ENCODE data around the gene ALOXE3. TPM values are rescaled to one million over a fixed set of nuclear protein-coding genes. Genes with fewer than 3 reads are reported as not detected.
"Not testable (repeated sequence)": the region's sequence is repeated elsewhere in the genome, so short reads cannot be mapped to it uniquely, and the experiment has no call there.

Gene ALOXE3
- polyA plus RNA-seq, 2 donors, result 0.43 to 1.7 TPM

- Histone ChIP-seq H3K27ac (ENCODE audit: low read depth in 2 of 2, low read length in 1 of 2) (peak within 1 kb of the TSS in 1 of 2 donors; percentile 40), H3K36me3 (ENCODE audit: control insufficient read depth in 2 of 2, insufficient read depth in 2 of 2, low read length in 1 of 2) (no peaks in the 10 kb centered on the region), H3K27me3 (ENCODE audit: control insufficient read depth in 1 of 2, insufficient read depth in 2 of 2, low read length in 2 of 2) (no peaks in the 10 kb centered on the region), H3K4me1 (ENCODE audit: control insufficient read depth in 2 of 2, insufficient read depth in 2 of 2, low read length in 1 of 2) (peaks cover 0 to 6% of the 10 kb centered on the region in 2 donors), H3K9me3 (ENCODE audit: control insufficient read depth in 2 of 2, insufficient read depth in 1 of 2, low read depth in 1 of 2, low read length in 1 of 2) (no peaks in the 10 kb centered on the region), H3K4me3 (ENCODE audit: low read depth in 1 of 2, low read length in 2 of 2) (no peak within 1 kb of the TSS)
- 49 to 70% methylated on average over 13 to 20 of the region's 20 CpGs for WGBS, 2 donors
These were observed 31.0 kb downstream of the ALOXE3 start, which contains the start of gene ALOX12B for GRCh38 chr17:8087075-8087951. ALOX12B (minus strand) TSS chr17:8087716; CDS start chr17:8087442, 274 bp downstream.

- no peaks in the 10 kb centered on the region for H3K9me3 ChIP-seq (ENCODE audit: control insufficient read depth in 2 of 2, insufficient read depth in 1 of 2, low read depth in 1 of 2, low read length in 1 of 2)
- H3K36me3 ChIP-seq (ENCODE audit: control insufficient read depth in 2 of 2, insufficient read depth in 2 of 2, low read length in 1 of 2), result no peaks in the 10 kb centered on the region
- no peaks in the 10 kb centered on the region for H3K27me3 ChIP-seq (ENCODE audit: control insufficient read depth in 1 of 2, insufficient read depth in 2 of 2, low read length in 2 of 2)
- H3K4me1 ChIP-seq (ENCODE audit: control insufficient read depth in 2 of 2, insufficient read depth in 2 of 2, low read length in 1 of 2), result peaks cover 4 to 6% of the 10 kb centered on the region in 2 donors
- WGBS, 2 donors, result 76 to 80% methylated on average over 6 of the region's 6 CpGs
- H3K27ac ChIP-seq (ENCODE audit: low read depth in 2 of 2, low read length in 1 of 2), result peak overlapping the region in 1 of 2 donors; percentile 35
- H3K4me3 ChIP-seq (ENCODE audit: low read depth in 1 of 2, low read length in 2 of 2), result no peak overlapping the region
These were observed 34.1 kb downstream of the ALOXE3 start for GRCh38 chr17:8084250-8084649.

DNA sequence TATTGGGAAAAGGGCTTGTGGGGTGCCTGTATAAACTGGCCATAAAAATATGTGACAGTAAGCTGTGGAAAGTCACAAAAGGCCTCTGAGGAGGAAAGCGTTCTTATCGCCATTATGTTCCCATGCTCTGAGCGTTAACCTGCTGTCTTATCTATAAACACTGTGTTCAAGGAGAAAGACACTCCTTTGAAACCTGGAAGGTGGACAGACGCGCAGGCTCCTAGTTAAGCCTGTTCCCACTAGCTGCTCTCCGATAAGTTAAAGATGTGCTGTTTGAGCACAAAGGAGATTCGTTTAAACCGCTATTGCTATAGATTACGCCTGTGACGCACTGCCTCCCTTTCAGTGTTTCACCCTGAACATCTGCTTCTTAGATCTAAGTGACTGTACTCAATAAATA, 36.0 kb downstream of the ALOXE3 start:
- WGBS, 2 donors, result 81 to 86% methylated on average over 10 of the region's 10 CpGs
- no peaks in the 10 kb centered on the region for H3K9me3 ChIP-seq (ENCODE audit: control insufficient read depth in 2 of 2, insufficient read depth in 1 of 2, low read depth in 1 of 2, low read length in 1 of 2)
- H3K27me3 ChIP-seq (ENCODE audit: control insufficient read depth in 1 of 2, insufficient read depth in 2 of 2, low read length in 2 of 2), result no peaks in the 10 kb centered on the region
- H3K4me3 ChIP-seq (ENCODE audit: low read depth in 1 of 2, low read length in 2 of 2), result no peak overlapping the region
- no peaks in the 10 kb centered on the region for H3K36me3 ChIP-seq (ENCODE audit: control insufficient read depth in 2 of 2, insufficient read depth in 2 of 2, low read length in 1 of 2)
- H3K27ac ChIP-seq (ENCODE audit: low read depth in 2 of 2, low read length in 1 of 2), result no peak overlapping the region
- peaks cover under 1 to 5% of the 10 kb centered on the region in 2 donors for H3K4me1 ChIP-seq (ENCODE audit: control insufficient read depth in 2 of 2, insufficient read depth in 2 of 2, low read length in 1 of 2)

GRCh38 chr17:8081876-8082275, 36.4 kb downstream of the ALOXE3 start:
- H3K4me3 ChIP-seq (ENCODE audit: low read depth in 1 of 2, low read length in 2 of 2), result no peak overlapping the region
- H3K9me3 ChIP-seq (ENCODE audit: control insufficient read depth in 2 of 2, insufficient read depth in 1 of 2, low read depth in 1 of 2, low read length in 1 of 2), result no peaks in the 10 kb centered on the region
- H3K36me3 ChIP-seq (ENCODE audit: control insufficient read depth in 2 of 2, insufficient read depth in 2 of 2, low read length in 1 of 2), result no peaks in the 10 kb centered on the region
- H3K27me3 ChIP-seq (ENCODE audit: control insufficient read depth in 1 of 2, insufficient read depth in 2 of 2, low read length in 2 of 2), result no peaks in the 10 kb centered on the region
- no peak overlapping the region for H3K27ac ChIP-seq (ENCODE audit: low read depth in 2 of 2, low read length in 1 of 2)
- 92% methylated on average over 3 of the region's 3 CpGs for WGBS, 2 donors
- peaks cover 0 to 5% of the 10 kb centered on the region in 2 donors for H3K4me1 ChIP-seq (ENCODE audit: control insufficient read depth in 2 of 2, insufficient read depth in 2 of 2, low read length in 1 of 2)

GRCh38 chr17:8080799-8081219, 37.5 kb downstream of the ALOXE3 start:
- Histone ChIP-seq H3K4me3 (ENCODE audit: low read depth in 1 of 2, low read length in 2 of 2) (no peak overlapping the region), H3K4me1 (ENCODE audit: control insufficient read depth in 2 of 2, insufficient read depth in 2 of 2, low read length in 1 of 2) (peaks cover 0 to 5% of the 10 kb centered on the region in 2 donors)

DNA sequence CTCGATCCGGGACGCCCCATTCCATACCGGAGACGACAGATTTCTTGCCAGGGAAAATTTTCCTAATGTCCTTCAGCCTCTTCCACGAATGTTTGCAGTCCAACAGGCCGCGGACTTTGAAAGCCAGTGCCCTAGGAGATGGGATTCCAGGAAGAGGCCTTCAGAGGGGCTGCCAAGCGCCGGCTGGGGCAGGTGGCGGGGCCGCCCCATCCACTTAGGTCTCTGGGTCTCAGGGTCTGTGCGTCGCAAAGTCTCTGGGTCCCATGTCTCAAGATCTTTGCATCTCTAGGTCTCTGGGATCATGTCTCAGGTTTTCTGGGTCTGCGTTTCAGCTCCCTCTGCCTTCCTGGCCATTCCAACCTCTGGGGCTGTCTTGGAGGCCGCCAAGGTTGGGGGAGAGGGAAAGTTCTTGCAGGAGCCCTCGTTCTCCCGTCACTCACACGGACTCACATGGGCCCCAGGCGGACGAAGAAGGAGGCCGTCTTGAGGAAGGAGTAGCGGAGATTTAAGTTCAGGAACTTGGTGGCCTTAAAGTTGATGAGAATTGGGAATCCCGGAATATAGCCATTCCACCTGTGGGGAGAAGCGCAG, 38.0 kb downstream of the ALOXE3 start:
- WGBS, 2 donors, result 18 to 21% methylated on average over 25 of the region's 25 CpGs
- Histone ChIP-seq H3K4me3 (ENCODE audit: low read depth in 1 of 2, low read length in 2 of 2) (no peak overlapping the region), H3K4me1 (ENCODE audit: control insufficient read depth in 2 of 2, insufficient read depth in 2 of 2, low read length in 1 of 2) (peaks cover 0 to 5% of the 10 kb centered on the region in 2 donors), H3K27me3 (ENCODE audit: control insufficient read depth in 1 of 2, insufficient read depth in 2 of 2, low read length in 2 of 2) (peaks cover 0 to 3% of the 10 kb centered on the region in 2 donors), H3K9me3 (ENCODE audit: control insufficient read depth in 2 of 2, insufficient read depth in 1 of 2, low read depth in 1 of 2, low read length in 1 of 2) (no peaks in the 10 kb centered on the region), H3K36me3 (ENCODE audit: control insufficient read depth in 2 of 2, insufficient read depth in 2 of 2, low read length in 1 of 2) (no peaks in the 10 kb centered on the region), H3K27ac (ENCODE audit: low read depth in 2 of 2, low read length in 1 of 2) (no peak overlapping the region)

More at GRCh38 chr17:8080799-8081219, 37.5 kb downstream of the ALOXE3 start:
- WGBS, 2 donors, result 30 to 61% methylated on average over 17 of the region's 17 CpGs
- peak overlapping the region in 1 of 2 donors; percentile 9 for H3K27ac ChIP-seq (ENCODE audit: low read depth in 2 of 2, low read length in 1 of 2)
- H3K9me3 ChIP-seq (ENCODE audit: control insufficient read depth in 2 of 2, insufficient read depth in 1 of 2, low read depth in 1 of 2, low read length in 1 of 2), result no peaks in the 10 kb centered on the region
- H3K36me3 ChIP-seq (ENCODE audit: control insufficient read depth in 2 of 2, insufficient read depth in 2 of 2, low read length in 1 of 2), result no peaks in the 10 kb centered on the region
- peaks cover 0 to 3% of the 10 kb centered on the region in 2 donors for H3K27me3 ChIP-seq (ENCODE audit: control insufficient read depth in 1 of 2, insufficient read depth in 2 of 2, low read length in 2 of 2)

- Histone ChIP-seq H3K4me3 (ENCODE audit: low read depth in 1 of 2, low read length in 2 of 2) (peak overlapping the region; percentile 35 to 53), H3K9me3 (ENCODE audit: control insufficient read depth in 2 of 2, insufficient read depth in 1 of 2, low read depth in 1 of 2, low read length in 1 of 2) (no peaks in the 10 kb centered on the region), H3K27me3 (ENCODE audit: control insufficient read depth in 1 of 2, insufficient read depth in 2 of 2, low read length in 2 of 2) (peaks cover 0 to 5% of the 10 kb centered on the region in 2 donors), H3K4me1 (ENCODE audit: control insufficient read depth in 2 of 2, insufficient read depth in 2 of 2, low read length in 1 of 2) (peaks cover 0 to 5% of the 10 kb centered on the region in 2 donors), H3K36me3 (ENCODE audit: control insufficient read depth in 2 of 2, insufficient read depth in 2 of 2, low read length in 1 of 2) (no peaks in the 10 kb centered on the region), H3K27ac (ENCODE audit: low read depth in 2 of 2, low read length in 1 of 2) (peak overlapping the region; percentile 1 to 44)
- 1 to 2% methylated on average over 73 to 87 of the region's 87 CpGs for WGBS, 2 donors
These were observed 38.8 kb downstream of the ALOXE3 start for GRCh38 chr17:8079291-8080207.

DNA sequence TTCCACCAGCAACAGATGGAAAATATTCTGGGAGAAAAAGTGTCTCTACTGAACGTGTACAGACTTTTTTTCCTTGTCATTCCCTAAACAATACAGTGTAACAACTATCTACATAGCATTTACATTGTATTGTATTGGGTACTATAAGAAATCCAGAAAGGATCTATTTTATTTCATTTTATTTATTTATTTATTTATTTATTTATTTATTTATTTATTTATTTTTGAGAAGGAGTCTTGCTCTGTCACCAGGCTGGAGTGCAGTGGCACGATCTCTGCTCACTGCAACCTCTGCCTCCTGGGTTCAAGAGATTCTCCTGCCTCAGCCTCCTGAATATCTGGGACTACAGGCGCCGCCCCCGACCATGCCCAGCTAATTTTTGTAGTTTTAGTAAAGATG, 40.4 kb downstream of the ALOXE3 start:
- H3K9me3 ChIP-seq (ENCODE audit: control insufficient read depth in 2 of 2, insufficient read depth in 1 of 2, low read depth in 1 of 2, low read length in 1 of 2); H3K4me3 ChIP-seq (ENCODE audit: low read depth in 1 of 2, low read length in 2 of 2); H3K27ac ChIP-seq (ENCODE audit: low read depth in 2 of 2, low read length in 1 of 2); H3K4me1 ChIP-seq (ENCODE audit: control insufficient read depth in 2 of 2, insufficient read depth in 2 of 2, low read length in 1 of 2); H3K27me3 ChIP-seq (ENCODE audit: control insufficient read depth in 1 of 2, insufficient read depth in 2 of 2, low read length in 2 of 2); H3K36me3 ChIP-seq (ENCODE audit: control insufficient read depth in 2 of 2, insufficient read depth in 2 of 2, low read length in 1 of 2): not testable (repeated sequence)
- 83 to 87% methylated on average over 5 of the region's 5 CpGs for WGBS, 2 donors

Measured in esophagus (tissue), 2 donors.